Measurements from ENCODE around the gene NUP98.

NUP98 gene

GRCh38 chr11:3723014-3723708, 74.2 kb downstream of the NUP98 start:
- DNase-seq: peak; percentile 91

- DNase-seq: no peak
These were observed 75.3 kb downstream of the NUP98 start for GRCh38 chr11:3722100-3722499.

DNA sequence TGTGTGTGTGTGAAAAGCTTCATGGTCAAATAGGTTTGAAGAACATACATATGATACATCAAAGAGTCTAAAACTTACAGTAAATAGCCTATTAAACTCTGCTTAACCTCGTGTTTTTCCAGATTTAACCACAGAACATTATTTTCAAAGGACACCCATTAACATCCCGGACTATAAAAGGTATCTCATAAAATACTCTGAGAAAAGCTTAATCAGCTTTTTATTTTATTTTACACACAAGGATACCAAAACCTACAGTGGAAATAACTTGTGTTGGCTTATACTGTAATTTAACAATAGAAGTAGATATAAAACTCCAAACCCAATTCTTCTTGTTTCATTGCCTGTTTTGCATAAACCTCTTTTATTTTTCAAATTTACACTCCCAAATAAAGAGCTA, 76.4 kb downstream of the NUP98 start:
- no peak for DNase-seq

GRCh38 chr11:3712274-3712673, 85.1 kb downstream of the NUP98 start:
- no peak for DNase-seq

GRCh38 chr11:3710485-3711259, 86.7 kb downstream of the NUP98 start:
- DNase-seq: no peak

- DNase-seq: no peak
These were observed 87.4 kb downstream of the NUP98 start for GRCh38 chr11:3709977-3710376.

DNA sequence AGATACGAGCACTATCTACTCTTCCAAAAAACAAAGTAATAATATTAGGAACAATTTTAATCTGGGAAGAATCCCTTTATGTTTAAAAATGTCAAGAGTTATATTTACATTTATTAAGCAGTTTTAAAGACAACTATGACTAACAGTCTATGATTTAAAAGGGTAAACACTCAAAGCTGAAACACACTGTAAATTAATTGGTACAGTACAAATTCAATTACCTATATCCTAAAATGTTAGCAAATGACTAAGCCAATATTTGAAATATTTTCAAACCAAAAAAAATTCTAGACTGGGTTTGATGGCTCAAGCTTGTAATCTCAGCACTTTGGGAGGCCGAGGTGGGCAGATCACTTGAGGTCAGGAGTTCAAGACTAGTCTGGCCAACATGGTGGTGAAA, 90.2 kb downstream of the NUP98 start:
- DNase-seq: no peak

DNA sequence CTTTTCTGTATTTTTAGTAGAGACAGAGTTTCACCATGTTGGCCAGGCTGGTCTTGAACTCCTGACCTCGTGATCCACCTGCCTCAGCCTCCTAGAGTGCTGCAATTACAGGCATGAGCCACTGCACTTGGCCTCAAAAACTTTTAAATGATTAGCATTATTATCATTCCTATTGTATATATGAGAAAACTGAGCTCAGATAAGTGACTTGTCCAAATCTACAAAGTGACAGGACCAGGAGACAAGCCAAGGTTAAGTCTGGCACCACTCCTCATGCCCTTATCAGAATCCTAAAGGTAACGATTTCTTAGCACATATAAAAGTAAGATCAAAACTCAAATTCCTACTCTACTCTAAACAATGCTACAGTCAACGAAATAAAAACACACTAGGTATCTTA, 94.0 kb downstream of the NUP98 start:
- no peak for DNase-seq

- DNase-seq: no peak
These were observed 96.4 kb downstream of the NUP98 start for GRCh38 chr11:3700910-3701309.

- no peak for DNase-seq
These were observed 96.9 kb downstream of the NUP98 start for GRCh38 chr11:3700410-3700809.

DNA sequence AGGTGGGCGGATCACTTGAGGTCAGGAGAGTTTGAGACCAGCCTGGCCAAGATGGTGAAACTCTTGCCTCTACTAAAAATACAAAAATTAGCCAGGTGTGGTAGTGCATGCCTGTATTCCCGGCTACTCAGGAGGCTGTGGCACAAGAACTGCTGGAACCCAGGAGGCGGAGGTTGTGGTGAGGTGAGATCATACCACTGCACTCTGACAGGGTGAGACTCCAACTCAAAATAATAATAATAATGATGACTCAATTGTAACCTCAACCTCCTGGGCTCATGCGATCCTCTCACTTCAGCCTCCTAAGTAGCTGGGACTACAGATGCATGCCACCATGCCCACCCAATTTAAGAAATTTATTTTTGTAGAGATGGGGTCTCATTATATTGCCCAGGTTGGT, 110.6 kb downstream of the NUP98 start:
- DNase-seq: peak; percentile 10

DNA sequence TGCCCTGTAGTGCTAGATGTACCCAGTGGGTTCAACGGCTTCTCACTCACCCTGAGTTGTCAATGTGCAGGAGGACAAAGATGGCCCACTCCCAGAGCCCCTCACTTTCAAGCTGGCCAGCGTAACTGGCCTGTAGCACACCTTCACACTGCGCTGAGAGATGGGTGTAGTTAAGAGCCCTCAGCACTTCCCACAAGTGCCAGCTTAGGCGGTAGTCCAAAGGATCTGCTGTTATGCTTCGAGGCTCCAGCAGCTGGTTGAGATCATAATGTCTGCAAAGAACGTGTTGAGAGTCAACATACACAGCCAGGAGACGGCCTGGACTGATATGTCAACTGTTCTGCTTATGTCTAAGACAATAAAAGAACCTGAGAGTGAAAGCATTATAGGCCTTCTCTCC, 111.4 kb downstream of the NUP98 start:
- DNase-seq: no peak

- no peak for DNase-seq
These were observed 112.6 kb downstream of the NUP98 start for GRCh38 chr11:3684819-3685172.

- DNase-seq: no peak
These were observed 113.1 kb downstream of the NUP98 start for GRCh38 chr11:3684129-3684818.

DNA sequence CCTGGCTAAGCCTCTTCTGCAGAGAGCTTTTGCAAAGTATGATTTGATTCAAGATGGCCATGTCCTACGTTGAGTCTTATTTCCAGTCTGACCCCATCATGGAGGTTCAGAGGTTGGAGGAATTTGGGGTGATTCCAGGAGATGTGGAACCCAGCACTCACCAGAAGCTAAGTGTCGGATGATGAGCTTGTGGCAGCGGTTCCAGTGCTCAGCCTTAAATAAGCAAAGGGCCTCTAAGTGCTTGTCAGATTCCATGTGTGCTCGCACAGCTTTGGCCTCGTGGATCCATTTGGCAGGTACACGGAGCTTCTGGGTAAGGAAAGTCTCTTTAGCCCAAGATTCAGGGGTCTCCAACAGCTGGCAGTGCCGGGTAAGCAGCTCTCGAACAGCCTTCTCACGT, 114.3 kb downstream of the NUP98 start:
- DNase-seq: no peak

GRCh38 chr11:3679077-3679476, 118.3 kb downstream of the NUP98 start:
- no peak for DNase-seq

DNA sequence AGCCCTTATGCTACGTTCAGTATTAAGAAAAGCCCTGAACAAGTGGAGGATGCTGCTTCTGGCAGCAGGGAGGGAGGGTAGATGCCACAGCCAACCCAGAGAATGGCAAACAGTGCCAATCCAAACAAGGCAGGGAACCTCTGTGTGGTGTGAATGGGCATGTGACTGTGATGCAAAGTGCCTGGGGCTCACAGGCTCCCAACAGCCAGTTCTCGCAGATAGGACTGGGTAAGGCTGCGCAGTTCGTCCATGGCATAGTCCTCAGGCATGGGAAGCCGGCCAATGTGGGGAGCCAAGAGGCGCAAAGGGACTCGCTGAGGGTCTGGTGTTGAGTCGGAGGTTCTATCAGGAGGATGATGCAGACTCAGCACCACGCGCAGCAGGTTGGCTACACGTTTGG, 121.4 kb downstream of the NUP98 start:
- no peak for DNase-seq

GRCh38 chr11:3674189-3674588, 123.2 kb downstream of the NUP98 start:
- peak; percentile 86 for DNase-seq

- DNase-seq: no peak
These were observed 125.8 kb downstream of the NUP98 start, which contains the start of gene CHRNA10 for GRCh38 chr11:3671334-3672254. CHRNA10 (minus strand) TSS chr11:3671384; CDS start chr11:3671312, 72 bp downstream.

GRCh38 chr11:3669742-3670183, 127.6 kb downstream of the NUP98 start:
- DNase-seq: no peak

DNA sequence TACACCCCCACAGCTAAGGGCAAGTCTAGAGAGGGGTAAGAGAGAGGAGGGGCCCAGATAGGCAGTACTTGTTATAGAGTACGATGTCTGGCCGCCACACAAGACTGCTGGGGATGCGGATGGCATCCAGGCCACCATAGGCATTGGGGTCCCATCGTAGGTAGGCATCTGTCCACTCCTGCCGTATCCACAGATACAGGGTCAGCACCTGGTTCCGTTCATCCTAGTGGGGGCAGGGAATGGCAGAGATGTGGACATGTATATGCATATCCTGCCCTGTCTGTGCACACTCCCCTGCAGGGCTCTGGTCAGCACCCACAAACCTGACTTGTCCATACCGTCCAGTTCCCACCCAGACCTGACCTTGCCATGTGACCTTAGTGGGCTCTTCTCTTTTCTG, 128.2 kb downstream of the NUP98 start:
- DNase-seq: no peak

- no peak for DNase-seq
These were observed 130.0 kb downstream of the NUP98 start for GRCh38 chr11:3667149-3668035.
